Epithelial cell of proximal tubule (primary cell): ENCODE measurements around the gene SPRTN. TPM values are rescaled to one million over a fixed set of nuclear protein-coding genes. Genes with fewer than 3 reads are reported as not detected.
"Not testable (repeated sequence)": the region's sequence is repeated elsewhere in the genome, so short reads cannot be mapped to it uniquely, and the experiment has no call there.

Experiments used
- DNase-seq: peaks from one replicate; pipeline ENCODE4 v3.0.0-alpha.2; 2011; ENCODE audit warnings: low read depth
- H3K4me3 ChIP-seq: 2 replicates; pipeline ENCODE4 v1.5.1; 2011; ENCODE audit warnings: low read depth, mild to moderate bottlenecking, low read length
- CTCF ChIP-seq: conservative IDR thresholded peaks from 2 replicates; pipeline ENCODE4 v1.5.1; 2012; ENCODE audit warnings: low read depth, mild to moderate bottlenecking, low read length
- total RNA-seq: library from RNA; depleted of rRNA; stranded (reverse); fragments of >200 nt; gene quantifications from 2 replicates; pipeline ENCODE4 v1.2.3, GENCODE V29; 2015

Gene SPRTN
- total RNA-seq, 1 donor from 2014 or later, result 21.5 TPM

GRCh38 chr1:231335663-231336602 is 2.2 kb upstream of the SPRTN start:
- H3K4me3 ChIP-seq, result peak overlapping the region; percentile 83
- DNase-seq, result no peak
- TF ChIP-seq CTCF, result no peak

DNA sequence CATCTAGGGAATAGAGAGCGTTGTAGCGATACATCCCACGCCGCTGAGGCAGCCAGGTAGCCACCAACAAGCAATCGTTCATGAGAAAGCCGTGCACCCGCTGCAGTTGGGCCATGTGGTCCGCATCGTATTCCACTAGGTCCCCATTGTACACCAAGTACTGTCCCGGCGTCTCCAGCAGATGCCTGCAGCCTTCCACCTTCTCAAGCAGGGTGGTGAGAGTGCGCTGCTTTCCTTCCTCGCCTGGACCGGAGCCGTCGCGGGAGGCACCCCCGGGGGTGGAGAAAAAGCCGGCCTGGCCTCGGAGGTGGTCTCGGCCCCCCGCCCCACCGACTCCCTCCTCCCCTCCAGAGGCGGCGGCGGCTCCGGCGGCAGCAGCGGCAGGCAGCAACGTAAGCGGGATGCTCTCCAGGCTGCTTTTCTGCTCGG is 1.0 kb upstream of the SPRTN start:
- TF ChIP-seq CTCF, result no peak
- DNase-seq, result no peak
- peak overlapping the region; percentile 83 for H3K4me3 ChIP-seq

GRCh38 chr1:231337472-231338269 is 422 bp upstream of the SPRTN start, which contains the start of gene EXOC8:
EXOC8 (minus strand) TSS chr1:231337852; CDS start chr1:231337745, 107 bp downstream.
- H3K4me3 ChIP-seq, result peak within 1 kb of the TSS; percentile 83
- DNase-seq, result peak; percentile 70
- TF ChIP-seq CTCF, result no peak

DNA sequence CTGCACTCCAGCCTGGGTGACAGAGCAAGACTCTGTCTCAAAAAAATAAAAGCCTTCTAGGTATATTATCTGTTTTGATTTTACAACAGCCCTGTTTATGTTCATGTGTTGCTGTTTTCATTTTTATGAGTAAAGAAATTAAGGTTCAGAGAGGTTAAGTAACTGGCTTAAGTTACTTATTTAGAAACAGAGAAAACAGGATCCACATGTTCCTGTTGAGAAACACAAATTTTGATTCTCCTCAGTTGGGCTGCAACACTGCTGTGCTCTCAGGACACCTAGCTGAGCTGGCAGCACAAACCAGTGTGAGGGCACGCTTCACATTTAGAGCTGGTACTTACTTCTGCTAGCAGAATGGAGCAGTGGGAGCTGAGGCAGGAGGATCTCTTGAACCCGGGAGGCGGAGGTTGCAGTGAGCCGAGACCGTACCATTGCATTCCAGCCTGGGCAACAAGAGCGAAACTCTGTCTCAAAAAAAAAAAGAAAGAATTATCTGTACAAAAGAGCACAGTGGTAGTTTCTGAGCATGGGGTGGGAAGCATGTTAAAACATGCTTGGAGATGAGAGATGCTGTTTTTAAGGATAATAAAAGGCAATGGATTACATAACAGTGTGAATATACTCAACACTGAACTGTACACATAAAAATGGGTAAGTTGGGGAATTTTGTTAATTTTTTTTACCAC is 2.4 kb downstream of the SPRTN start:
- TF ChIP-seq CTCF, result no peak
- no peak for DNase-seq
- no peak overlapping the region for H3K4me3 ChIP-seq

GRCh38 chr1:231347961-231348360 is 9.9 kb downstream of the SPRTN start:
- no peak for DNase-seq
- TF ChIP-seq CTCF, result no peak
- H3K4me3 ChIP-seq, result no peak overlapping the region

- TF ChIP-seq CTCF, result no peak
- no peak for DNase-seq
- no peak overlapping the region for H3K4me3 ChIP-seq
Observed at GRCh38 chr1:231348442-231348841, 10.3 kb downstream of the SPRTN start.

DNA sequence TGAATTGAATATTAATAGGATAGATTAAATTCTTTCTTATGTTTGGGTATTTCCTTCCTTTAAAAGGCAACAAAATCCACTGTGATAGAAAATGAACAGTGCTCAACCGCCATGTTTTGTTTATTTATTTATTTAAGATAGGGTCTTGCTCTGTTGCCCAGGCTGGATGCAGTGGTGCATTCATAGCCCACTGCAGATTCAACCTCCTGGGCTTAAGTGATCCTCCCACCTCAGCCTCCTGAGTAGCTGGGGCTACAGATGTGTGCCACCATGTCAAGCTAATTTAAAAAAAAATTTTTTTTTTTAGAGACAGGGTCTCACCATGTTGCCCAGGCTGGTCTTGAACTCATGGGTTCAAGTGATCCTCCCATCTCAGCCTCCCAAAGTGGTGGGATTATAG is 10.8 kb downstream of the SPRTN start:
- H3K4me3 ChIP-seq, DNase-seq: not testable (repeated sequence)
